Measurements from ENCODE around the gene G0S2. TPM values are rescaled to one million over a fixed set of nuclear protein-coding genes. Genes with fewer than 3 reads are reported as not detected.

Gene G0S2
- total and polyA plus RNA-seq, 2 experiments from 2014 or later = 3.2 to 8.2 TPM

GRCh38 chr1:209688746-209689234, 13.6 kb downstream of the G0S2 start:
- H3K36me3 ChIP-seq (ENCODE audit: insufficient read depth) = no peaks in the 10 kb centered on the region
- H4K20me1 ChIP-seq (replicated peaks; ENCODE audit: insufficient read depth) = no peaks in the 10 kb centered on the region
- H3K9me2 ChIP-seq (ENCODE audit: insufficient read depth) = no peaks in the 10 kb centered on the region
- H3K36me3 Mint-ChIP-seq (ENCODE audit: low read depth) = no peaks in the 10 kb centered on the region
- H3K4me1 ChIP-seq (ENCODE audit: insufficient read depth) = no peaks in the 10 kb centered on the region
- no peak overlapping the region for H3K27ac ChIP-seq (ENCODE audit: low read depth)
- no peak overlapping the region for H2AFZ ChIP-seq
- no peak overlapping the region for H3K4me3 ChIP-seq
- ATAC-seq (no peak), DNase-seq (ENCODE audit: low spot score) (no peak)
- no peaks in the 10 kb centered on the region for H3K27me3 Mint-ChIP-seq (ENCODE audit: insufficient read depth, low read depth, poor library complexity)
- H3K4me1 Mint-ChIP-seq = peaks cover 9% of the 10 kb centered on the region; the same call in 2 of the 3 replicates
- no peaks in the 10 kb centered on the region for H3K27me3 ChIP-seq (ENCODE audit: insufficient read depth)
- no peaks in the 10 kb centered on the region for H3F3A ChIP-seq (replicated peaks; ENCODE audit: low read depth)
- no peak overlapping the region for H3K4me3 Mint-ChIP-seq
- H3K9me3 Mint-ChIP-seq = no peaks in the 10 kb centered on the region
- no peak overlapping the region for H3K4me2 ChIP-seq
- TF ChIP-seq EZH2 (IDR thresholded peaks at IDR 0.05; ENCODE audit: low read depth, unreplicated experiment) (no peak), STAT1 (IDR thresholded peaks at IDR 0.05; ENCODE audit: unreplicated experiment) (no peak), EZH2phosphoT487 (IDR thresholded peaks at IDR 0.05; ENCODE audit: unreplicated experiment) (no peak), NANOG (IDR thresholded peaks at IDR 0.05; ENCODE audit: borderline replicate concordance) (no peak), JUNB (IDR thresholded peaks at IDR 0.05; ENCODE audit: unreplicated experiment) (no peak), ZNF331 (CRISPR knock-in tag; IDR thresholded peaks at IDR 0.05; ENCODE audit: low read depth) (no peak), ZNF114 (CRISPR knock-in tag; IDR thresholded peaks at IDR 0.05) (no peak), POLR2AphosphoS5 (IDR thresholded peaks at IDR 0.05; ENCODE audit: low read depth) (no peak)
- TF ChIP-seq, protein P1, sequence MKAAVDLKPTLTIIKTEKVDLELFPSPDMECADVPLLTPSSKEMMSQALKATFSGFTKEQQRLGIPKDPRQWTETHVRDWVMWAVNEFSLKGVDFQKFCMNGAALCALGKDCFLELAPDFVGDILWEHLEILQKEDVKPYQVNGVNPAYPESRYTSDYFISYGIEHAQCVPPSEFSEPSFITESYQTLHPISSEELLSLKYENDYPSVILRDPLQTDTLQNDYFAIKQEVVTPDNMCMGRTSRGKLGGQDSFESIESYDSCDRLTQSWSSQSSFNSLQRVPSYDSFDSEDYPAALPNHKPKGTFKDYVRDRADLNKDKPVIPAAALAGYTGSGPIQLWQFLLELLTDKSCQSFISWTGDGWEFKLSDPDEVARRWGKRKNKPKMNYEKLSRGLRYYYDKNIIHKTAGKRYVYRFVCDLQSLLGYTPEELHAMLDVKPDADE (IDR thresholded peaks at IDR 0.05) = no peak
- TF ChIP-seq, protein P2, sequence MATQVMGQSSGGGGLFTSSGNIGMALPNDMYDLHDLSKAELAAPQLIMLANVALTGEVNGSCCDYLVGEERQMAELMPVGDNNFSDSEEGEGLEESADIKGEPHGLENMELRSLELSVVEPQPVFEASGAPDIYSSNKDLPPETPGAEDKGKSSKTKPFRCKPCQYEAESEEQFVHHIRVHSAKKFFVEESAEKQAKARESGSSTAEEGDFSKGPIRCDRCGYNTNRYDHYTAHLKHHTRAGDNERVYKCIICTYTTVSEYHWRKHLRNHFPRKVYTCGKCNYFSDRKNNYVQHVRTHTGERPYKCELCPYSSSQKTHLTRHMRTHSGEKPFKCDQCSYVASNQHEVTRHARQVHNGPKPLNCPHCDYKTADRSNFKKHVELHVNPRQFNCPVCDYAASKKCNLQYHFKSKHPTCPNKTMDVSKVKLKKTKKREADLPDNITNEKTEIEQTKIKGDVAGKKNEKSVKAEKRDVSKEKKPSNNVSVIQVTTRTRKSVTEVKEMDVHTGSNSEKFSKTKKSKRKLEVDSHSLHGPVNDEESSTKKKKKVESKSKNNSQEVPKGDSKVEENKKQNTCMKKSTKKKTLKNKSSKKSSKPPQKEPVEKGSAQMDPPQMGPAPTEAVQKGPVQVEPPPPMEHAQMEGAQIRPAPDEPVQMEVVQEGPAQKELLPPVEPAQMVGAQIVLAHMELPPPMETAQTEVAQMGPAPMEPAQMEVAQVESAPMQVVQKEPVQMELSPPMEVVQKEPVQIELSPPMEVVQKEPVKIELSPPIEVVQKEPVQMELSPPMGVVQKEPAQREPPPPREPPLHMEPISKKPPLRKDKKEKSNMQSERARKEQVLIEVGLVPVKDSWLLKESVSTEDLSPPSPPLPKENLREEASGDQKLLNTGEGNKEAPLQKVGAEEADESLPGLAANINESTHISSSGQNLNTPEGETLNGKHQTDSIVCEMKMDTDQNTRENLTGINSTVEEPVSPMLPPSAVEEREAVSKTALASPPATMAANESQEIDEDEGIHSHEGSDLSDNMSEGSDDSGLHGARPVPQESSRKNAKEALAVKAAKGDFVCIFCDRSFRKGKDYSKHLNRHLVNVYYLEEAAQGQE (IDR thresholded peaks at IDR 0.05; ENCODE audit: unreplicated experiment) = no peak
- TF ChIP-seq, protein P3, sequence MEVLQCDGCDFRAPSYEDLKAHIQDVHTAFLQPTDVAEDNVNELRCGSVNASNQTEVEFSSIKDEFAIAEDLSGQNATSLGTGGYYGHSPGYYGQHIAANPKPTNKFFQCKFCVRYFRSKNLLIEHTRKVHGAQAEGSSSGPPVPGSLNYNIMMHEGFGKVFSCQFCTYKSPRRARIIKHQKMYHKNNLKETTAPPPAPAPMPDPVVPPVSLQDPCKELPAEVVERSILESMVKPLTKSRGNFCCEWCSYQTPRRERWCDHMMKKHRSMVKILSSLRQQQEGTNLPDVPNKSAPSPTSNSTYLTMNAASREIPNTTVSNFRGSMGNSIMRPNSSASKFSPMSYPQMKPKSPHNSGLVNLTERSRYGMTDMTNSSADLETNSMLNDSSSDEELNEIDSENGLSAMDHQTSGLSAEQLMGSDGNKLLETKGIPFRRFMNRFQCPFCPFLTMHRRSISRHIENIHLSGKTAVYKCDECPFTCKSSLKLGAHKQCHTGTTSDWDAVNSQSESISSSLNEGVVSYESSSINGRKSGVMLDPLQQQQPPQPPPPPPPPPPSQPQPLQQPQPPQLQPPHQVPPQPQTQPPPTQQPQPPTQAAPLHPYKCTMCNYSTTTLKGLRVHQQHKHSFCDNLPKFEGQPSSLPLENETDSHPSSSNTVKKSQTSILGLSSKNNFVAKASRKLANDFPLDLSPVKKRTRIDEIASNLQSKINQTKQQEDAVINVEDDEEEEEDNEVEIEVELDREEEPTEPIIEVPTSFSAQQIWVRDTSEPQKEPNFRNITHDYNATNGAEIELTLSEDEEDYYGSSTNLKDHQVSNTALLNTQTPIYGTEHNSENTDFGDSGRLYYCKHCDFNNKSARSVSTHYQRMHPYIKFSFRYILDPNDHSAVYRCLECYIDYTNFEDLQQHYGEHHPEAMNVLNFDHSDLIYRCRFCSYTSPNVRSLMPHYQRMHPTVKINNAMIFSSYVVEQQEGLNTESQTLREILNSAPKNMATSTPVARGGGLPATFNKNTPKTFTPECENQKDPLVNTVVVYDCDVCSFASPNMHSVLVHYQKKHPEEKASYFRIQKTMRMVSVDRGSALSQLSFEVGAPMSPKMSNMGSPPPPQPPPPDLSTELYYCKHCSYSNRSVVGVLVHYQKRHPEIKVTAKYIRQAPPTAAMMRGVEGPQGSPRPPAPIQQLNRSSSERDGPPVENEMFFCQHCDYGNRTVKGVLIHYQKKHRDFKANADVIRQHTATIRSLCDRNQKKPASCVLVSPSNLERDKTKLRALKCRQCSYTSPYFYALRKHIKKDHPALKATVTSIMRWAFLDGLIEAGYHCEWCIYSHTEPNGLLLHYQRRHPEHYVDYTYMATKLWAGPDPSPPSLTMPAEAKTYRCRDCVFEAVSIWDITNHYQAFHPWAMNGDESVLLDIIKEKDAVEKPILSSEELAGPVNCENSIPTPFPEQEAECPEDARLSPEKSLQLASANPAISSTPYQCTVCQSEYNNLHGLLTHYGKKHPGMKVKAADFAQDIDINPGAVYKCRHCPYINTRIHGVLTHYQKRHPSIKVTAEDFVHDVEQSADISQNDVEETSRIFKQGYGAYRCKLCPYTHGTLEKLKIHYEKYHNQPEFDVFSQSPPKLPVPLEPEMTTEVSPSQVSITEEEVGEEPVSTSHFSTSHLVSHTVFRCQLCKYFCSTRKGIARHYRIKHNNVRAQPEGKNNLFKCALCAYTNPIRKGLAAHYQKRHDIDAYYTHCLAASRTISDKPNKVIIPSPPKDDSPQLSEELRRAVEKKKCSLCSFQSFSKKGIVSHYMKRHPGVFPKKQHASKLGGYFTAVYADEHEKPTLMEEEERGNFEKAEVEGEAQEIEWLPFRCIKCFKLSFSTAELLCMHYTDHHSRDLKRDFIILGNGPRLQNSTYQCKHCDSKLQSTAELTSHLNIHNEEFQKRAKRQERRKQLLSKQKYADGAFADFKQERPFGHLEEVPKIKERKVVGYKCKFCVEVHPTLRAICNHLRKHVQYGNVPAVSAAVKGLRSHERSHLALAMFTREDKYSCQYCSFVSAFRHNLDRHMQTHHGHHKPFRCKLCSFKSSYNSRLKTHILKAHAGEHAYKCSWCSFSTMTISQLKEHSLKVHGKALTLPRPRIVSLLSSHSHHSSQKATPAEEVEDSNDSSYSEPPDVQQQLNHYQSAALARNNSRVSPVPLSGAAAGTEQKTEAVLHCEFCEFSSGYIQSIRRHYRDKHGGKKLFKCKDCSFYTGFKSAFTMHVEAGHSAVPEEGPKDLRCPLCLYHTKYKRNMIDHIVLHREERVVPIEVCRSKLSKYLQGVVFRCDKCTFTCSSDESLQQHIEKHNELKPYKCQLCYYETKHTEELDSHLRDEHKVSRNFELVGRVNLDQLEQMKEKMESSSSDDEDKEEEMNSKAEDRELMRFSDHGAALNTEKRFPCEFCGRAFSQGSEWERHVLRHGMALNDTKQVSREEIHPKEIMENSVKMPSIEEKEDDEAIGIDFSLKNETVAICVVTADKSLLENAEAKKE (CRISPR knock-in tag; IDR thresholded peaks at IDR 0.05) = no peak
- H3K27ac Mint-ChIP-seq = no peak overlapping the region
- H3K79me2 ChIP-seq (replicated peaks; ENCODE audit: insufficient read depth) = no peaks in the 10 kb centered on the region
